Memory B cell (primary cell): Measurements from ENCODE around the gene CCDC12.
A peak's percentile ranks its signal among the peaks of the same experiment; 100 is the strongest.

Source experiments
- ATAC-seq: fragments of 150-1000 bp; cut with Tn5 transposase; 2 replicates; pipeline ENCODE4 v1.10.0; 2021; ENCODE audit warnings: low read depth, mild to moderate bottlenecking, moderate library complexity
- DNase-seq, 2 donors: peaks; one replicate each; pipeline ENCODE4 v3.0.0; 2022; ENCODE audit warnings: low spot score in 2 of 2
- H3K27ac Mint-ChIP-seq: one replicate; pipeline ENCODE4 v1.8.0; 2022; ENCODE audit warnings: mild to moderate bottlenecking, moderate library complexity, mixed read lengths
- H3K27me3 Mint-ChIP-seq: one replicate; pipeline ENCODE4 v1.8.0; 2022; ENCODE audit warnings: mixed read lengths
- H3K36me3 Mint-ChIP-seq: one replicate; pipeline ENCODE4 v1.8.0; 2022; ENCODE audit warnings: mild to moderate bottlenecking, mixed read lengths
- H3K4me1 Mint-ChIP-seq: one replicate; pipeline ENCODE4 v1.8.0; 2022; ENCODE audit warnings: mixed read lengths
- H3K4me3 Mint-ChIP-seq: one replicate; pipeline ENCODE4 v1.8.0; 2022; ENCODE audit warnings: mild to moderate bottlenecking, moderate library complexity, mixed read lengths
- H3K9me3 Mint-ChIP-seq: one replicate; pipeline ENCODE4 v1.8.0; 2022; ENCODE audit warnings: mixed read lengths

The CCDC12 gene

DNA sequence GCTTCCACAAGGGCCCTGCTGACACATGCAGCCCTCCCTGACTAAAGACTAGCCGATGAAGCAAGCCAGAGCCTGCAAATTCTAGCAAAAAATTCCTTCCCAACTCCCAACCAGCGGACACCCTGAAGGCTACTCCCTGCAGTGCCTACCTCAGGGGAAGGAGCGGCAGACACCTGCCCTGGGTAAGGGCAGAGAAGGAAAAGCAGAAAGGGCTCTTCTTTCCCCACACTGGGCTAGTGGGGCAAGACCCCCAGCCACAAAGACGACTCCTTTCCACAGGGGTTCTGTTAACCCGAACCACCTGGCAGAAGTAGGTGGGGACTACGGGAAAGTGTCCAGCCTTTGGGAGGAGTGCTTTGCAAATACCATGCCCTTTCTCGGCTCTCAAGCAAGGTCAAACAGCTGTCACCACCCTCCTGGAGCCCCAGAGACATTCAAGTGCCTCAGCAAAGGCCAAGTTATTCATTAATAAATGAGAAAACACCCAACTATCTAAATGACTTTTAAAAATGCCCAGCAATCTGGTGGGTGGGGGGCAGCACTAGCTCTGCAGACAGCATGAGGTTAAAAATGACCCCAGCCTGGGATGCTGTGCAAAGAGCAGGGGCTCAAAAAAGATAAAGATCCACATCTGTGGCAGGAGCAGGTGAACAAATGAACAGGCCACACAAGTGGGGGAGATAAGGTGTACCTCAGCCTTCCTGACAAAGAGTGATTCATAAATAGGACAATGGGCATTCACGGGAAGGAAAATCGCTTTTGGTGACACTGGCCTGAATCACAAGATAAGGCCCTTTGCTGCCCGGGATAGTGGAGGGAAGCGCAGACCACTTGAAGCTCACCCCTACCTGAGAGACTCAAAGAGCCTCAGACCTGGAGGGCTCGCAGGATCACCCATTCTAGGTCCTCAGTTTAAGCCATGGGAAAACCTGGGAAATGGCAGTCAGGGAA, 33.0 kb downstream of the CCDC12 start:
- DNase-seq (no peak), ATAC-seq (no peak)
- Mint-ChIP-seq H3K36me3 (peaks cover 28% of the 10 kb centered on the region), H3K4me1 (peaks cover 59% of the 10 kb centered on the region), H3K27me3 (no peaks in the 10 kb centered on the region), H3K27ac (peak overlapping the region; percentile 78), H3K4me3 (no peak overlapping the region), H3K9me3 (no peaks in the 10 kb centered on the region)

DNA sequence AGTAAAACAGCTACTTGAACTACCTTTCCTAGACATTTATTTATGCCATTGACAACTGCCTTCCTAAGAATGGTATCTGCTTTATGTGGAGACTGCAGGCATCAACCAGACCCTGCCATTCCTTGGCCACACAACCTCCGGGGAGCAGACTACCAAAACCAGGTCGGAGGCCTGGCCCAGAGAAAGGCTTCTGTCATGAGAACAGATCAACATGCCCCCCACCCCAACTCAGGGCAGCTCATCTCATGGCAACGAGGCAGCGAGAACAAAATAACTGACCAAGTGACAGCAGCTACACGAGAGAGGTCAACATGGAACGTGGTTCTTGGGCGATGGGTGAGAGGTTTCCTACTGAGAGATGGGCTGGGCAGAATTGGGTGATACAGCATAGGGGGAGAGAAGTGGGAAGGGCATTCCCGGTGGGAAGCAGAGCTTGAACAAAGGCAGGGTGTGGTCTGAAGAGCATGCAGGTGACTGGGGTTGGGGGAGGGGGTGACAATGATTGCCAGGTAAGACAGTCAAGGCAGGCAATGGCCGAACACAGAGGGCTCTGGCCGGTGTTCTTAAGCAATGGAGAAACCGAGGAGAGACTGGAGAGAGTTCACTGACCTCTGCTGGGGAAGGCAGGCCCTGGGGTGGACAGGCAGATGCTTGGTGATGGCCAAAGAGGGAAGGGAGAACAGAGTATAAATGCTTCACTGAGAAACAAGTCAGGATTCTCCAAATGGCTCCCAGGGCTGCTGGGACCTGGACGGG, 33.9 kb downstream of the CCDC12 start:
- peaks cover 31% of the 10 kb centered on the region for H3K36me3 Mint-ChIP-seq
- H3K4me3 Mint-ChIP-seq = peak overlapping the region; percentile 1
- H3K9me3 Mint-ChIP-seq = no peaks in the 10 kb centered on the region
- peaks cover 58% of the 10 kb centered on the region for H3K4me1 Mint-ChIP-seq
- no peaks in the 10 kb centered on the region for H3K27me3 Mint-ChIP-seq
- no peak for ATAC-seq
- DNase-seq = no peak
- peak overlapping the region; percentile 78 for H3K27ac Mint-ChIP-seq

DNA sequence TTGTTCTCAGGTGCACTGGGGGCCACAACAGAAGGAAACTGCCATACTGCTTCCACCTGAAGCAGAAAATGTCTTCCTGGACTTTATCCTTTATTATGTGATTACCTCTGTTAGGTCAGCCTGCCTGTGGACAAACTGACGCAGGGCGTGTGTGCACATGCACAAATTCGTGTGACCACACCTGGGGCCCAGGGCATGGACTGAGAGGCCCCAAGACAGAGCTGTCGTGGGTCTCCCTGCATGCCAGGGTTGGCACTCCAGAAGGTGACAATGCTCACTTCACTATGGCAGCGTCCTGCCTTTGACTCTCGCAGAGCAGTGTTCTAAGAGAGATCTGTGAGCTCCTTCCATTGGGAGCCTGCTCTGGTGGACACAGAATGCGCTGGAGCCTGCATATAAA, 34.5 kb downstream of the CCDC12 start:
- Mint-ChIP-seq H3K27me3 (no peaks in the 10 kb centered on the region), H3K27ac (peak overlapping the region; percentile 78), H3K36me3 (peaks cover 29% of the 10 kb centered on the region), H3K9me3 (no peaks in the 10 kb centered on the region), H3K4me3 (no peak overlapping the region), H3K4me1 (peaks cover 55% of the 10 kb centered on the region)
- ATAC-seq (no peak), DNase-seq (no peak)

DNA sequence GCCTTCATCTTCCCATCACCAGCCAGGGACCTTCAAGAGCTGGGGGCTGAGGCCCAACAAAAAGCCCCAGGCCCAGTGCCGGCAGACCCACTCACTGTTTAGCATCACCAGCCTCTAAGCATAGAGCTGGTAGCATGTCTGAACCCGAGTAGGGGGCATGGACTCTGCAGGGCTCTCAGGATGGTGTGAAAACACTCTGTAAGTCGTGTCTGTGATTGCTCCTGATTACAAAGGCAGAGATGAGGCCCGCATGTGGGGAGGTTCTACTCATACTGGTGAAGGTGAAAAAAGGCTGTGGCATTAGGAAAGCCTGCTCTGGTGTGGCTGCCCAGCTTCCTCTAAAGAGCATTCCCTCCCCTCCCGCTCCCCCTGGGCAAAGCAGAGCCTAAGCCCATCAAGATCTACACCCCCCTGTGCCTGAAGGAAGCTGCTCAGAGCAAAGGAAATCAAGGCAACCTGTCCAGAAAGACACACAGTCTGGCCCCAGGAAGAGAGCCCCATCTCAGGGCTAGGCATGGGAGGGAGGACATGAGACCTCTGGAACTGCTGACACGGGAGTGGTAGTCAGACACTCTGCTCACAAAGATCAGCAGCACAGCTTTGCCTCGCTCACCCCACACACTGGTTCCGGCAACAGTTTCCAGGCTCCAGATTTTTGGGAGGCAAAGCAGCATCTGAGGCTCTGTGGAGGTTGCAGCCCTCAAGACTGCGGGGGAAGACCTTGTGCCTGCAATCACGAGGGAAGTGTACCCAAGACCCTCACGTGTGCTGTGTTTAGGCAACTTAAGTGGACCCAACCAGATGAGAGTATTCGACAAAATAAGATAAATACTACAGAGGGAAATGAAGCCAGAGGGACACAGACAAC, 36.7 kb downstream of the CCDC12 start:
- peak overlapping the region; percentile 90 for H3K27ac Mint-ChIP-seq
- H3K4me3 Mint-ChIP-seq = peak overlapping the region; percentile 39
- H3K4me1 Mint-ChIP-seq = peaks cover 54% of the 10 kb centered on the region
- H3K9me3 Mint-ChIP-seq = no peaks in the 10 kb centered on the region
- DNase-seq = no peak
- H3K27me3 Mint-ChIP-seq = no peaks in the 10 kb centered on the region
- peaks cover 25% of the 10 kb centered on the region for H3K36me3 Mint-ChIP-seq
- no peak for ATAC-seq

DNA sequence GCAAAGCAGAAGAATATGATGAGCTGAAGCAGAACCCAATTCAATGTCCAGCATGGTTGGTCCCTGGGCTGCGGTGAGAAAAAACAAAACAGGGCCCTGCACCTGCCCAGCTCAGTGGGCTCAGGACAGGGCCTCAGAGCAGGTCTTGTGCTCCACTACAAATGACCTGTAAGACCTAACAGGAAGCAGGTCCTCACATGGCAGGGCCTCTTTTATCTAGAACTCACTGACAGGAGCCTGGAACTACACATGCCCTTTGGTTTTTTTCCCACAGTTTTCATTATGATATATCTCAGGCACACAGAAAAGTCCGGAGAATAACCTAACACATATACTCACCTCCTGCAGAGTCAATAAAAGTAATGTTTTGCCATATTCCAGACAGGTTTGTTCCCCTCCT, 38.4 kb downstream of the CCDC12 start:
- peaks cover 51% of the 10 kb centered on the region for H3K4me1 Mint-ChIP-seq
- ATAC-seq (no peak), DNase-seq (no peak)
- H3K4me3 Mint-ChIP-seq = no peak overlapping the region
- peaks cover 24% of the 10 kb centered on the region for H3K36me3 Mint-ChIP-seq
- no peaks in the 10 kb centered on the region for H3K9me3 Mint-ChIP-seq
- H3K27me3 Mint-ChIP-seq = no peaks in the 10 kb centered on the region
- H3K27ac Mint-ChIP-seq = peak overlapping the region; percentile 77

DNA sequence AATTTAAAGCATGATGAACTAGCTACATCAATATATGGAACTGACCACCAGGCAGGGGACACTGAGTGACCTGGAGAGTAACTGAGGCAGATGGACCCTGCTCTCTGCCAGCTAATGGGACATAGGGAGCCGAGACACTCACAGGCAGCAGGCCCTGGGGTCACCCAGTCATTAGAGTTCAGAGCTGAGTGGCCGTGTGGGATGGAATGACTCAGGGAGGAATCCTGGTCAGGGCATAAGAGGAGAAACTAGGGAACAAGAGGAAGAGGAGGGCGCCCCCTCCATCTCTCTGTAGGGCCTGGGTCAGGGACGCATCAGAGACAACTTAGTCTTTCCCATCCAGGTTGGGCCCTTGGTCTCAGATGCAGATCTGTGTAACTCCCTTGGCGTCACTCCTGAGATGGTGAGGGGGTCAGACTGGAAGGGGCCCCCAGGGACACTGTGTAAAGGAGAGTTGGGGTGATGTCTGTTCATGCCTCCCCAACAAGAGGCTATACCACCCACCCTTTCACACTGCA, 39.8 kb downstream of the CCDC12 start:
- H3K9me3 Mint-ChIP-seq = no peaks in the 10 kb centered on the region
- H3K27ac Mint-ChIP-seq = no peak overlapping the region
- H3K4me1 Mint-ChIP-seq = peaks cover 53% of the 10 kb centered on the region
- ATAC-seq = no peak
- H3K27me3 Mint-ChIP-seq = no peaks in the 10 kb centered on the region
- H3K36me3 Mint-ChIP-seq = peaks cover 20% of the 10 kb centered on the region
- no peak overlapping the region for H3K4me3 Mint-ChIP-seq
- DNase-seq = no peak

DNA sequence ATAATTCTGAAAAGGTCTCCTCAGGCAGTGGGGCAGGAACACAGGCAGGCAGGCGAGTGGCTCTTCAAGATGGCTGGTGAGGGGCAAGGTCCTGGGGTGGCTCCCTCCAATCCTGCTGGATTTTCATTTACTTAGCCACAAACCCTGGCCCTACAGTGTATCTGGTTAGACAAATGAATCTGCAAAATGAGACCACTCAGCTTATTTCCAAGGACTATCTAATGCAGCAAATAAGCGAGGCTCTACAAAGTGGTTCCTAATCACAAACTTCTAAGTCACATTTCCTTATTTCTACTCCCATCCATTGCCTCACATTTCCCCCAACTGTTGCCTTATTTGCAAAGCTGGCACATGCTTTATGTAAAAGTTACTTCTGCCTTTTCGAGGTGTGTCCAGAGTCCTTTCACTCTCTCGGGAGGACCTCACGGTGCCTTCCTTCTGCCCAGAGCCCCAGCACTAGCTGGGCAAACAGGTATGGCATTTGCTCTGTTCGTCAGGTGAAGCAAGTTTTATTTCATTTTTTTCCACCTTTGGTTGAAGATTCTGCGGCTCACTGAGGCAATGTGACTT, 40.5 kb downstream of the CCDC12 start:
- peaks cover 60% of the 10 kb centered on the region for H3K4me1 Mint-ChIP-seq
- no peaks in the 10 kb centered on the region for H3K27me3 Mint-ChIP-seq
- H3K27ac Mint-ChIP-seq = peak overlapping the region; percentile 79
- H3K9me3 Mint-ChIP-seq = no peaks in the 10 kb centered on the region
- peaks cover 20% of the 10 kb centered on the region for H3K36me3 Mint-ChIP-seq
- ATAC-seq (no peak), DNase-seq (no peak)
- H3K4me3 Mint-ChIP-seq = no peak overlapping the region

DNA sequence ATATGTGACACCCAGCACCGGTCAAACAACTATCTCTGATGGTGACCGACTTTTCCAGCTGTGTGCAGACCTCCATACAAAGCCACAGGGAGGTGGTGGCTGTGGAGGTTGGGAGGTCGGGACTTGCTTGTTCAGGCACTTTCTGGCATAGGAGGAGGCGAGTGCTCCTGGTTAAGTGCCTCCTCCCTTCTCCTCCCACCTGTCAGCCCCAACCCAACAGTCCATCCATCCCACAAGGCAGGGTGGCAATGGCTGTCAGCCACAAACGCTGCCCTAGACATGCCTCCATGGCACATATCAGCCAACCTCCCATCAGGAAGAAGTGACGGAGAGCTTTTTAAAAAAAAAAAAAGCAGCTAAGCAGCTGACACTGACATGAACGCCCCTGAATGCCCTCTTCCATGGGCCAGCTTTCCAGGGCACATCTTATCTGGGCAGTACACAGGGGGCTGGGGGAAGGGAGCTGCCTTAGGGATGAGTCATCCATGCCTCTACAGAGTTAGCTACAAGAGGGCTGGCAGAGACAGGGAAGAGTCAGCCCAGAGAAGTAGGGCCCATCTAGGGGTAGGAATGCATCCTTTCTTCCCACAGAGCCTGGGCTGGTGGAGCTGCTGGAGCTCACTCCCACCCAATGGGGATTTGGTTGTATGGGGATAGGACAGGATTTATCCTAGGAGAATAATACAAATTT, 41.2 kb downstream of the CCDC12 start:
- no peaks in the 10 kb centered on the region for H3K9me3 Mint-ChIP-seq
- ATAC-seq (no peak), DNase-seq (no peak)
- peaks cover 15% of the 10 kb centered on the region for H3K36me3 Mint-ChIP-seq
- H3K27me3 Mint-ChIP-seq = no peaks in the 10 kb centered on the region
- no peak overlapping the region for H3K4me3 Mint-ChIP-seq
- H3K4me1 Mint-ChIP-seq = peaks cover 63% of the 10 kb centered on the region
- H3K27ac Mint-ChIP-seq = peak overlapping the region; percentile 31

DNA sequence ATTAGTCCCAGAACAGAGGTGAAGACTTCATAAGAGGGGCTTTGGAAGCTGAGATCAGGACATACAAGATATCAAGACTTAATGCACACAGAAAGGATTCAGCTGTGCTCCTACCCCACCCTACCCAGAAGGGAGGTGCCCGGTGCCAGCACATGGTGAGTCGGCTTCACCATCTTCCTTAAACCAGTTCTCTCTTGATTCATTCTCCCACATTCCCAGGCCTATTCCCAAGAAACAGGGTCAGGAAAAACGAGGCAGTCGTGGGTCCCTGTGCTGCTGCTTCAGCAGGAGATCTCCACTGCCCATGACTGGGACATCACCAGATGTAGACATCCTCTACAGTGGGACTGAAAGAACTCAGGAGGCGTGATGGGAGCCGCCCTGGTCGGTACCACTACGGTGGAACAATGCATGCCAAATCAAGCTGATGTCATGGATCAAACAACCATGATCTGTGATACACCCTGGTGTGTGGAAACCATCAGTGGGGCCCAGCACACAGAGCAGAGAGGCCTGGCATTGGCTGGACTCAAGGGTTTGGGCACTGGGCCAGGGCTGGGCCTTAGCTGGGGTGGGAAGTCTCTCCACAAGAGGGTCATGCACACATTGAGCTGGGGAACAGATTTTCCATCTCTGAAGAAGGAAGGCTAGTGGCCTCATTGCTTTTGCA, 41.9 kb downstream of the CCDC12 start:
- DNase-seq = no peak
- Mint-ChIP-seq H3K36me3 (peaks cover 10% of the 10 kb centered on the region), H3K9me3 (no peaks in the 10 kb centered on the region), H3K4me3 (no peak overlapping the region), H3K27ac (peak overlapping the region; percentile 31), H3K4me1 (peaks cover 61% of the 10 kb centered on the region), H3K27me3 (no peaks in the 10 kb centered on the region)
- no peak for ATAC-seq

DNA sequence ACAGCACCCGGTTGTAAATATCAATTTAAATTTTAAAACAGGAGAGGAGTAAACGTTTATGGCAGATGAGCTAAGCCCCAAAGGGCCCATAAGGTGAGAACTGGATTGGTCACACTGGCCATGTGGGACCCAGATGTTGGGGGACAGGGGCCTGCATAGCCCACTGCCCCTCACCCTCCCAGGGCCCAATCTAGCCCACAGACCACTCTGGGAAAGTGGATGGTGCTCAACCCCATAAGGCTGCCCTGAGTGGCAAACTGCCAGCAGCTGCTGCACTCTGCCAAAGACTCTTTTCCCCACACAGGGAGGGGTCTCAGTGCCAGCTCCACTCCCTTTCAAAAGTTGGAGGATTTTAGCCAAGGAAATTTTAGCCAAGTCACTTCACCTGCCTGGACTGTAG, 42.5 kb downstream of the CCDC12 start:
- DNase-seq (no peak), ATAC-seq (no peak)
- peaks cover 14% of the 10 kb centered on the region for H3K36me3 Mint-ChIP-seq
- H3K4me3 Mint-ChIP-seq = no peak overlapping the region
- peak overlapping the region; percentile 47 for H3K27ac Mint-ChIP-seq
- peaks cover 62% of the 10 kb centered on the region for H3K4me1 Mint-ChIP-seq
- H3K27me3 Mint-ChIP-seq = no peaks in the 10 kb centered on the region
- peaks cover under 1% of the 10 kb centered on the region for H3K9me3 Mint-ChIP-seq

DNA sequence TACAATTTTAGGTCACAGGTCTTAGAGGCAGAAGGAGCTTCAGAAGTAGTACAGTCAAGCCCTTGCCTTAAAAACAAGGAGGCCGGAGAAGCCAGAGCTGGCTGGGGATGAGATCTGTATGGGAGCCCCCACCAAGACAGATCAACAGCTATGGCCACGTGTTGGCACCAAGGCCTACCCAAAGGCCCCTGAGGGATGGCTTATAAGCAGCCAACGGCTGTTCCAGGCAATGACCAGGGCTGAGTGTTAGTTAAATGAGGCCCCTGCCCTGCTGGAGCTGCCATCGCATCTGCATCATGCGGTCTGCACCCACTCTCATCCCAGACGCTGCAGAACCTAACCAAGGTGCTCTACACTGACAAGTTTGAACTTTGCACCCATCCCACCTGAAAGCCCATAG, 43.3 kb downstream of the CCDC12 start:
- peaks cover 7% of the 10 kb centered on the region for H3K9me3 Mint-ChIP-seq
- peaks cover 63% of the 10 kb centered on the region for H3K4me1 Mint-ChIP-seq
- peak overlapping the region; percentile 47 for H3K27ac Mint-ChIP-seq
- peaks cover 16% of the 10 kb centered on the region for H3K36me3 Mint-ChIP-seq
- H3K27me3 Mint-ChIP-seq = no peaks in the 10 kb centered on the region
- ATAC-seq = no peak
- DNase-seq = no peak
- H3K4me3 Mint-ChIP-seq = no peak overlapping the region

DNA sequence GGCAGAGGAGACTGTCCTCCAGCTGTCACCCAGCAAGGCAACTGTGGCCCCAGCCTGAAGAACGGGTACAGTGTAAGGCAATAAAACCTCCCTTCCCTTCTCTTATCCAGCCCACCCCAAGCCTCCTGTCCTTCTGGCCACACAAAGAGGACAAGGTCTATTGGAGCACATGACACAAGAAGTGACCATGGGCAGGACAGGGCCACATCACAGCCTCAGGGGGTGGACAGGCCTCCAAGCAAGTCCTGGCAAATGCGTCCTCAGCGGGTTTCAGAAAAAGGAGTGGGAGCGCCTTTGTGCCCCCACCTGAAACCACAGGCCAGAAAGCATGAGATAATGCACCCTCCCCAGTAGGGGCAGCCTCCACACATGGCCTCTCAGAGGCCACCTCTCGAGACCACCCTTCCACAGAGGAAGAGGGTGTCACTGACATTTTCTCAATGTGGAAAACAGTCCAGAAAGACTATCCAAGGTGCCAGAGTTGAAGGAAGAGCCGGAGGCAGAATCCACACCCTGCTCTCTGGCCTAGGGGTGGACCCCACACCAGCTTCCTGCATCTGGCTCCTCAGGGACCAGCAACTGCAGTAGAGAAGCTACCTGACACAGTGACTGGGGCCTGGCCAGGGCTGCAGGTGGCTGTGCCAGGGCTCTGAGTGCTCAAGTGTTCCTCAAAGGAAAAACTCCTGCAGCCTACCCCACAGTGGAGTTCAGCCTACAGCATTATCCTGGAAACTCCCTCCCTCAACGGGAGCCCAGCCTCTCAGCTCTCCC, 43.9 kb downstream of the CCDC12 start:
- no peak for ATAC-seq
- Mint-ChIP-seq H3K4me1 (peaks cover 60% of the 10 kb centered on the region), H3K27ac (peak overlapping the region; percentile 94), H3K27me3 (no peaks in the 10 kb centered on the region), H3K9me3 (peaks cover 7% of the 10 kb centered on the region), H3K36me3 (peaks cover 13% of the 10 kb centered on the region), H3K4me3 (peak overlapping the region; percentile 8)
- DNase-seq = no peak
